Transverse colon (tissue), 4 donors: Measurements from ENCODE around the gene ID1.

Experiments
- CTCF ChIP-seq, 5 experiments: fragments of 200-600 bp in 3 of 5; fragments of 450-650 bp in 2 of 5; sonication (generic) in 3 of 5; IDR thresholded peaks; 1 replicate in 2 of 5; 2 replicates in 3 of 5; pipeline ENCODE4 v1.5.1; 2016 to 2017; ENCODE audit warnings: antibody characterized with exemption in 5 of 5, inconsistent platforms in 3 of 5, mild to moderate bottlenecking in 2 of 5, moderate library complexity in 1 of 5
- EP300 ChIP-seq: sonication (generic); formaldehyde crosslinking; IDR thresholded peaks from one replicate; pipeline ENCODE4 v1.6.1; 2017; ENCODE audit warnings: antibody characterized with exemption, low read depth
- POLR2A ChIP-seq: fragments of 450-650 bp; IDR thresholded peaks from one replicate; pipeline ENCODE4 v1.6.1; 2016; ENCODE audit warnings: antibody characterized with exemption, mild to moderate bottlenecking, moderate library complexity
- POLR2AphosphoS5 ChIP-seq, 3 donors: sonication (generic); formaldehyde crosslinking; IDR thresholded peaks; one replicate each; pipeline ENCODE4 v1.6.1; 2016; ENCODE audit warnings: antibody characterized with exemption in 3 of 3

GRCh38 chr20:31602779-31603441 is 2.2 kb upstream of the ID1 start:
- TF ChIP-seq CTCF (IDR thresholded peaks at IDR 0.05) (no peak), POLR2A (no peak), POLR2AphosphoS5 (IDR thresholded peaks at IDR 0.05) (no peak), EP300 (no peak)
